GM23338 (cell line): ENCODE measurements around the gene CCND1. TPM values are rescaled to one million over a fixed set of nuclear protein-coding genes. Genes with fewer than 3 reads are reported as not detected.

Experiments
- ATAC-seq: fragments of 200-7000 bp; cut with Tn5 transposase; 3 replicates; pipeline ENCODE4 v1.9.1; 2020
- DNase-seq: peaks from one replicate; pipeline ENCODE4 v3.0.0-alpha.2; 2015; ENCODE audit warnings: low spot score
- H2AFZ ChIP-seq: fragments of 200-600 bp; sonication (generic); 2 replicates; pipeline ENCODE4 v1.8.0; 2016; ENCODE audit warnings: antibody characterized with exemption, mild to moderate bottlenecking, moderate library complexity
- H3F3A ChIP-seq: fragments of 200-600 bp; sonication (generic); replicated peaks from 2 replicates; pipeline ENCODE4 v1.8.0; 2017; ENCODE audit warnings: antibody characterized with exemption, mixed run types, low read depth
- H3K27ac ChIP-seq: fragments of 200-600 bp; sonication (generic); 2 replicates; pipeline ENCODE4 v1.6.1; 2016; ENCODE audit warnings: low read depth
- H3K27me3 ChIP-seq: fragments of 200-600 bp; sonication (generic); 2 replicates; pipeline ENCODE4 v1.8.0; 2016; ENCODE audit warnings: mild to moderate bottlenecking, mixed run types, moderate library complexity; ENCODE audit not compliant: insufficient read depth
- H3K36me3 ChIP-seq: fragments of 200-600 bp; sonication (generic); 2 replicates; pipeline ENCODE4 v1.8.0; 2016; ENCODE audit warnings: mild to moderate bottlenecking; ENCODE audit not compliant: insufficient read depth
- H3K4me1 ChIP-seq: fragments of 200-600 bp; sonication (generic); 2 replicates; pipeline ENCODE4 v1.8.0; 2016; ENCODE audit warnings: mild to moderate bottlenecking, moderate library complexity; ENCODE audit not compliant: insufficient read depth
- H3K4me2 ChIP-seq: fragments of 200-600 bp; sonication (generic); 2 replicates; pipeline ENCODE4 v1.7.1; 2017; ENCODE audit warnings: mixed run types
- H3K4me3 ChIP-seq: fragments of 200-600 bp; sonication (generic); 2 replicates; pipeline ENCODE4 v1.6.1; 2016; ENCODE audit warnings: mixed run types
- H3K79me2 ChIP-seq: fragments of 200-600 bp; sonication (generic); replicated peaks from 2 replicates; pipeline ENCODE4 v1.8.0; 2017; ENCODE audit warnings: mild to moderate bottlenecking; ENCODE audit not compliant: insufficient read depth
- H3K9me2 ChIP-seq: fragments of 200-600 bp; sonication (generic); 2 replicates; pipeline ENCODE4 v1.8.0; 2017; ENCODE audit not compliant: insufficient read depth
- H4K20me1 ChIP-seq: fragments of 200-600 bp; sonication (generic); replicated peaks from 2 replicates; pipeline ENCODE4 v1.8.0; 2017; ENCODE audit warnings: mild to moderate bottlenecking; ENCODE audit not compliant: insufficient read depth
- H3K27ac Mint-ChIP-seq: 2 replicates; pipeline ENCODE4 v1.8.0; 2020; ENCODE audit warnings: inconsistent platforms, mild to moderate bottlenecking, moderate library complexity, mixed read lengths
- H3K27me3 Mint-ChIP-seq: 3 replicates; pipeline ENCODE4 v1.8.0; 2022; ENCODE audit warnings: low read depth, mild to moderate bottlenecking, moderate library complexity, mixed read lengths, inconsistent platforms; ENCODE audit not compliant: insufficient read depth, poor library complexity
- H3K36me3 Mint-ChIP-seq: 3 replicates; pipeline ENCODE4 v1.8.0; 2021; ENCODE audit warnings: low read depth, mild to moderate bottlenecking, inconsistent platforms, moderate library complexity, mixed read lengths
- H3K4me1 Mint-ChIP-seq: 3 replicates; pipeline ENCODE4 v1.8.0; 2020; ENCODE audit warnings: mild to moderate bottlenecking, inconsistent platforms, mixed read lengths
- H3K4me3 Mint-ChIP-seq: 3 replicates; pipeline ENCODE4 v1.8.0; 2021; ENCODE audit warnings: moderate library complexity, mild to moderate bottlenecking, inconsistent platforms, mixed read lengths
- H3K9me3 Mint-ChIP-seq: 3 replicates; pipeline ENCODE4 v1.8.0; 2020; ENCODE audit warnings: moderate library complexity, mild to moderate bottlenecking, inconsistent platforms, mixed read lengths
- CREB1 ChIP-seq: fragments of 250-450 bp; sonication (Bioruptor Pico); IDR thresholded peaks from 2 replicates; pipeline ENCODE4 v1.5.0; 2020; ENCODE audit warnings: low read depth, mild to moderate bottlenecking, moderate library complexity
- EZH2 ChIP-seq: fragments of 200-600 bp; sonication (generic); IDR thresholded peaks from one replicate; pipeline ENCODE4 v1.8.0; 2017; ENCODE audit warnings: antibody characterized with exemption, mild to moderate bottlenecking, low read depth; ENCODE audit not compliant: unreplicated experiment
- EZH2phosphoT487 ChIP-seq: fragments of 200-600 bp; sonication (generic); IDR thresholded peaks from one replicate; pipeline ENCODE4 v1.8.1; 2018; ENCODE audit warnings: antibody characterized with exemption; ENCODE audit not compliant: unreplicated experiment
- JUNB ChIP-seq: IDR thresholded peaks from one replicate; pipeline ENCODE4 v1.6.1; 2016; ENCODE audit warnings: antibody characterized with exemption; ENCODE audit not compliant: unreplicated experiment
- NANOG ChIP-seq: IDR thresholded peaks from 2 replicates; pipeline ENCODE4 v1.6.1; 2016; ENCODE audit warnings: antibody characterized with exemption, borderline replicate concordance
- POLR2AphosphoS5 ChIP-seq: IDR thresholded peaks from 2 replicates; pipeline ENCODE4 v1.6.1; 2016; ENCODE audit warnings: antibody characterized with exemption, low read depth
- STAT1 ChIP-seq: IDR thresholded peaks from one replicate; pipeline ENCODE4 v1.6.1; 2016; ENCODE audit warnings: antibody characterized with exemption; ENCODE audit not compliant: unreplicated experiment
- ZNF114 ChIP-seq: fragments of 250-450 bp; sonication (Bioruptor Pico); IDR thresholded peaks from 2 replicates; pipeline ENCODE4 v1.5.0; 2020; ENCODE audit warnings: mild to moderate bottlenecking, moderate library complexity
- ZNF331 ChIP-seq: fragments of 250-450 bp; sonication (Bioruptor Pico); IDR thresholded peaks from 2 replicates; pipeline ENCODE4 v1.5.0; 2020; ENCODE audit warnings: low read depth, mild to moderate bottlenecking, moderate library complexity
- polyA plus RNA-seq: library from polyadenylated mRNA; unstranded; fragments of >200 nt; fragmentation: Nextera tagmentation; extraction: Ambion mirVana; gene quantifications from 2 replicates; pipeline ENCODE4 v1.2.1, GENCODE V29; 2016
- total RNA-seq: library from RNA; depleted of rRNA; stranded (reverse); fragments of >200 nt; shearing (Covaris generic); gene quantifications from 2 replicates; pipeline ENCODE4 v1.2.3, GENCODE V29; 2014
- TF ChIP-seq, protein P1 (sequence below): IDR thresholded peaks from 2 replicates; pipeline ENCODE4 v1.6.1; 2016; ENCODE audit warnings: antibody characterized with exemption
- TF ChIP-seq, protein P2 (sequence below): IDR thresholded peaks from one replicate; pipeline ENCODE4 v1.6.1; 2018; ENCODE audit warnings: antibody characterized with exemption; ENCODE audit not compliant: unreplicated experiment
- TF ChIP-seq, protein P3 (sequence below), 2 experiments: fragments of 200-600 bp in 1 of 2; sonication (generic) in 1 of 2; conservative IDR thresholded peaks; 2 replicates each; pipeline versions ENCODE4 v1.5.1 to v1.6.1; 2016 to 2017; ENCODE audit warnings: antibody characterized with exemption in 2 of 2, low read depth in 2 of 2, mild to moderate bottlenecking in 2 of 2, moderate library complexity in 1 of 2

CCND1 gene
- total and polyA plus RNA-seq, 2 experiments from 2014 or later = 109 to 183 TPM

DNA sequence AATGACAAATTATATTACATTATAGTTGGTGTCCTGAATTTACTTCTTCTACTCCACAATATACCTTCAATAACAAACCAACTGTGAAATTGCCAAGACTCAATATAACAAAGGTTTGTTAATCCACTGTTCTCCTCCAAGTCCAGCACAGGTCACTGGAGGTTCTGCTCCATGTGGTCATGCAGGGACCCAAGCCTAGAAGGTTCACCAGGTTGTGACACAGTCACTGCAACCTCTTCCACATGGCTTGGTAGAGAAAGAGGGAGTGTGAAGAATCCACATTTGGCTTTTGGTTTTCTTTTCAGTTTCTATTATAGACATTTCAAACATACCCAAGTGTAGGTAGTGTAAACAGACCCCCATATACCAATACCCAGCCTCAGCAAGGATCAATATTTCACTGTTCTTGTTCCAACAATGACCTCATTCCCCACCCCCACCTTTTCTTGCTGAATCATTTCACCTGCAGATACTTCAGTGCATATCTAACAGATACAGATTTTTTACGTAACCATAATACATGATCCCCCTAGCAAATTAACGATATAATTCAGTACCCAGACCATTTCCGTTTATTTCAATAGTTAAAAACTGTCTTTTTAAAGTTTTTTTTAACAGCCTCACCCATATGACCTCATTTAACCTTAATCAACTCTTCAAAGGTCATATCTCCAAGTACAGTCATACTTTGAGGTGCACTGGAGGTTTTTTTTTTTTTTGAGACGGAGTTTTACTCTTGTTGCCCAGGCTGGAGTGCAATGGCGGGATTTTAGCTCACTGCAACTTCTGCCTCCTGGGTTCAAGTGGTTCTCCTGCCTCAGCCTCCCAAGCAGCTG, 48.7 kb downstream of the CCND1 start:
- ATAC-seq = no peak
- Histone ChIP-seq H2AFZ (no peak overlapping the region), H3K36me3 (no peaks in the 10 kb centered on the region), H3K9me2 (no peaks in the 10 kb centered on the region), H3K27me3 (peaks cover 7% of the 10 kb centered on the region; the same call in 1 of the 2 replicates), H3K4me2 (no peak overlapping the region), H3F3A (no peaks in the 10 kb centered on the region), H4K20me1 (no peaks in the 10 kb centered on the region), H3K4me3 (no peak overlapping the region), H3K79me2 (no peaks in the 10 kb centered on the region), H3K4me1 (0 out of 2 replicates have a peak, but pooled peaks cover 5% of the 10 kb centered on the region), H3K27ac (no peak overlapping the region)
- DNase-seq = no peak
- Mint-ChIP-seq H3K27me3 (peaks cover 8% of the 10 kb centered on the region), H3K4me1 (peaks cover 15% of the 10 kb centered on the region; the same call in 2 of the 3 replicates), H3K36me3 (no peaks in the 10 kb centered on the region), H3K4me3 (no peak overlapping the region), H3K9me3 (no peaks in the 10 kb centered on the region), H3K27ac (no peak overlapping the region)
- TF ChIP-seq ZNF331 (CRISPR knock-in tag) (no peak), EZH2 (no peak), CREB1 (CRISPR knock-in tag) (no peak), JUNB (no peak), NANOG (no peak), ZNF114 (CRISPR knock-in tag) (no peak), POLR2AphosphoS5 (no peak), EZH2phosphoT487 (no peak), STAT1 (no peak)
- TF ChIP-seq, protein P1, sequence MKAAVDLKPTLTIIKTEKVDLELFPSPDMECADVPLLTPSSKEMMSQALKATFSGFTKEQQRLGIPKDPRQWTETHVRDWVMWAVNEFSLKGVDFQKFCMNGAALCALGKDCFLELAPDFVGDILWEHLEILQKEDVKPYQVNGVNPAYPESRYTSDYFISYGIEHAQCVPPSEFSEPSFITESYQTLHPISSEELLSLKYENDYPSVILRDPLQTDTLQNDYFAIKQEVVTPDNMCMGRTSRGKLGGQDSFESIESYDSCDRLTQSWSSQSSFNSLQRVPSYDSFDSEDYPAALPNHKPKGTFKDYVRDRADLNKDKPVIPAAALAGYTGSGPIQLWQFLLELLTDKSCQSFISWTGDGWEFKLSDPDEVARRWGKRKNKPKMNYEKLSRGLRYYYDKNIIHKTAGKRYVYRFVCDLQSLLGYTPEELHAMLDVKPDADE = no peak
- TF ChIP-seq, protein P2, sequence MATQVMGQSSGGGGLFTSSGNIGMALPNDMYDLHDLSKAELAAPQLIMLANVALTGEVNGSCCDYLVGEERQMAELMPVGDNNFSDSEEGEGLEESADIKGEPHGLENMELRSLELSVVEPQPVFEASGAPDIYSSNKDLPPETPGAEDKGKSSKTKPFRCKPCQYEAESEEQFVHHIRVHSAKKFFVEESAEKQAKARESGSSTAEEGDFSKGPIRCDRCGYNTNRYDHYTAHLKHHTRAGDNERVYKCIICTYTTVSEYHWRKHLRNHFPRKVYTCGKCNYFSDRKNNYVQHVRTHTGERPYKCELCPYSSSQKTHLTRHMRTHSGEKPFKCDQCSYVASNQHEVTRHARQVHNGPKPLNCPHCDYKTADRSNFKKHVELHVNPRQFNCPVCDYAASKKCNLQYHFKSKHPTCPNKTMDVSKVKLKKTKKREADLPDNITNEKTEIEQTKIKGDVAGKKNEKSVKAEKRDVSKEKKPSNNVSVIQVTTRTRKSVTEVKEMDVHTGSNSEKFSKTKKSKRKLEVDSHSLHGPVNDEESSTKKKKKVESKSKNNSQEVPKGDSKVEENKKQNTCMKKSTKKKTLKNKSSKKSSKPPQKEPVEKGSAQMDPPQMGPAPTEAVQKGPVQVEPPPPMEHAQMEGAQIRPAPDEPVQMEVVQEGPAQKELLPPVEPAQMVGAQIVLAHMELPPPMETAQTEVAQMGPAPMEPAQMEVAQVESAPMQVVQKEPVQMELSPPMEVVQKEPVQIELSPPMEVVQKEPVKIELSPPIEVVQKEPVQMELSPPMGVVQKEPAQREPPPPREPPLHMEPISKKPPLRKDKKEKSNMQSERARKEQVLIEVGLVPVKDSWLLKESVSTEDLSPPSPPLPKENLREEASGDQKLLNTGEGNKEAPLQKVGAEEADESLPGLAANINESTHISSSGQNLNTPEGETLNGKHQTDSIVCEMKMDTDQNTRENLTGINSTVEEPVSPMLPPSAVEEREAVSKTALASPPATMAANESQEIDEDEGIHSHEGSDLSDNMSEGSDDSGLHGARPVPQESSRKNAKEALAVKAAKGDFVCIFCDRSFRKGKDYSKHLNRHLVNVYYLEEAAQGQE = no peak
- TF ChIP-seq, protein P3, sequence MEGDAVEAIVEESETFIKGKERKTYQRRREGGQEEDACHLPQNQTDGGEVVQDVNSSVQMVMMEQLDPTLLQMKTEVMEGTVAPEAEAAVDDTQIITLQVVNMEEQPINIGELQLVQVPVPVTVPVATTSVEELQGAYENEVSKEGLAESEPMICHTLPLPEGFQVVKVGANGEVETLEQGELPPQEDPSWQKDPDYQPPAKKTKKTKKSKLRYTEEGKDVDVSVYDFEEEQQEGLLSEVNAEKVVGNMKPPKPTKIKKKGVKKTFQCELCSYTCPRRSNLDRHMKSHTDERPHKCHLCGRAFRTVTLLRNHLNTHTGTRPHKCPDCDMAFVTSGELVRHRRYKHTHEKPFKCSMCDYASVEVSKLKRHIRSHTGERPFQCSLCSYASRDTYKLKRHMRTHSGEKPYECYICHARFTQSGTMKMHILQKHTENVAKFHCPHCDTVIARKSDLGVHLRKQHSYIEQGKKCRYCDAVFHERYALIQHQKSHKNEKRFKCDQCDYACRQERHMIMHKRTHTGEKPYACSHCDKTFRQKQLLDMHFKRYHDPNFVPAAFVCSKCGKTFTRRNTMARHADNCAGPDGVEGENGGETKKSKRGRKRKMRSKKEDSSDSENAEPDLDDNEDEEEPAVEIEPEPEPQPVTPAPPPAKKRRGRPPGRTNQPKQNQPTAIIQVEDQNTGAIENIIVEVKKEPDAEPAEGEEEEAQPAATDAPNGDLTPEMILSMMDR (conservative IDR thresholded peaks at IDR 0.05; ENCODE audit: low read depth in 2 of 2) = no peak
